ENCODE results near the gene SAMD4A.
A peak's percentile ranks its signal among the peaks of the same experiment; 100 is the strongest.
"Not testable (repeated sequence)": the region's sequence is repeated elsewhere in the genome, so short reads cannot be mapped to it uniquely, and the experiment has no call there.

SAMD4A gene

DNA sequence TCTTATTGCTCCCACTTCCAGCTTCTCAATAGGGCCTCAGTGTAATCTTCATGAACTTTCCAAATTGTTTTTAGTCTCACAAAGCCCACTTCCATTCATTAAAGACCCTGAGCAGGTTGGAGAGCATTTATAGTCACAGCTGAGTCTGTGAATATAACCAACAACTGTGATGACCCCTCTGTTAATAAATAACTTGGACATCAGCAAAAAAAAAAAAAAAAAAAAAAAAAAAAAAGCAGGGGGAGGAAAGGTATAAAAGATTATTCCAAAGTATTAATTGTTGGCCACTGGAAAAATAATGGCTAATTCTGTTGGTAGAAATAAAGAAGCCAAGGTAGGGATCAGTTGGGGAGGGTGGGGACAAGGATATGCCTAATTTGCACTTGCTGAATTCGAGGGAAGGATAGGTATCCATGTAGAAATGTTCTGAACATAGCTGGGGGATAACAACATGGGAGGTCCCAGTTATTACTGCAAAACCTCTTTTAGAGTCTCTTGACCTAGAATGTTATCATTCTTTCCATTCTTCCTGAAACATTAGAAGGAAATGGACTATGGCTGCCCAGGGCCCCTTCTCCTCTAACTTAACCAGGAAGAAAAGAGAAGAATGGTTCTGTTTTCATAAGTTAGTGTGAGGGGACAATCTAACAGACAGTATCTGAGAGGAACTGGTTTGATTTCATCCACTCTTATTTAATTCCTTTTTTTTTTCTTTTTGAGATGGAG lies 56.5 kb downstream of the SAMD4A start:
- H3K4me3 ChIP-seq (ENCODE audit: low read depth, low read length), result no peak overlapping the region
- in situ Hi-C loops (cut with HindIII; ENCODE audit: low sequenced_read_pairs), result no loop called here
- TF ChIP-seq, protein P1, sequence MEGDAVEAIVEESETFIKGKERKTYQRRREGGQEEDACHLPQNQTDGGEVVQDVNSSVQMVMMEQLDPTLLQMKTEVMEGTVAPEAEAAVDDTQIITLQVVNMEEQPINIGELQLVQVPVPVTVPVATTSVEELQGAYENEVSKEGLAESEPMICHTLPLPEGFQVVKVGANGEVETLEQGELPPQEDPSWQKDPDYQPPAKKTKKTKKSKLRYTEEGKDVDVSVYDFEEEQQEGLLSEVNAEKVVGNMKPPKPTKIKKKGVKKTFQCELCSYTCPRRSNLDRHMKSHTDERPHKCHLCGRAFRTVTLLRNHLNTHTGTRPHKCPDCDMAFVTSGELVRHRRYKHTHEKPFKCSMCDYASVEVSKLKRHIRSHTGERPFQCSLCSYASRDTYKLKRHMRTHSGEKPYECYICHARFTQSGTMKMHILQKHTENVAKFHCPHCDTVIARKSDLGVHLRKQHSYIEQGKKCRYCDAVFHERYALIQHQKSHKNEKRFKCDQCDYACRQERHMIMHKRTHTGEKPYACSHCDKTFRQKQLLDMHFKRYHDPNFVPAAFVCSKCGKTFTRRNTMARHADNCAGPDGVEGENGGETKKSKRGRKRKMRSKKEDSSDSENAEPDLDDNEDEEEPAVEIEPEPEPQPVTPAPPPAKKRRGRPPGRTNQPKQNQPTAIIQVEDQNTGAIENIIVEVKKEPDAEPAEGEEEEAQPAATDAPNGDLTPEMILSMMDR (IDR thresholded peaks at IDR 0.05; ENCODE audit: low read depth, low read length, missing control alignments), result no peak
- DNase-seq (ENCODE audit: low read depth), result no peak

DNA sequence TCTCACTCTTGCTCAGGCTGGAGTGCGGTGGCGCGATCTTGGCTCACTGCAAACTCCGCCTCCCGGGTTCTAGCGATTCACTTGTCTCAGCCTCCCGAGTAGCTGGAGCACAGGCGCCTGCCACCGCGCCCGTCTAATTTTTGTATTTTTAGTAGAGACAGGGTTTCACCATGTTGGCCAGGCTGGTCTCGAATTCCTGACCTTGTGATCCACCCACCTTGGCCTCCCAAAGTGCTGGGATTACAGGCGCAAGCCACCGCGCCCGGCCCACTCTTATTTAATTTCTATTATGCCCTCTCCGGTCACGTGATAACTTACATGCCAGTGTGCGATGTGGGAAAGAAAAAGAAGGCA lies 57.1 kb downstream of the SAMD4A start:
- H3K4me3 ChIP-seq (ENCODE audit: low read depth, low read length); DNase-seq (ENCODE audit: low read depth); in situ Hi-C loops (cut with HindIII; ENCODE audit: low sequenced_read_pairs): not testable (repeated sequence)

DNA sequence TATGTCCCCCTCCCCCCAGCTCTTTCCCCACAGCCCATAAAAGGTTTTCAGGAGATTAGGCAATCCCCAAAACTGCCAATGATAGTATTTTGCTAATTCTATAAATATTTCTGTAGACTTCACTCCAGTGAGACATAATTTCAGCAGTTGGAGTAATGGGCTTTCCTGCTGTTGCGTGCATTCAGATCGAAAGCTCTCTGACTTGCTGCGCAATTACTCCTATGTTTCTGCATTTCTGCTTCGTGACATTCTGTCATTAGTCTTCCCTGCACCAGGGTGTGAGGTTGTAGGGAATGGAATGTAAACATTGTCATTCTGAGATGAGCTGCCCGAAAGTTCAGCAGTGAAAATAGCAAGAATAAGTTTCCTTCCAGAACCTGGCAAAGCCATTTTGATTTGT lies 58.2 kb downstream of the SAMD4A start:
- TF ChIP-seq, protein P1 (IDR thresholded peaks at IDR 0.05; ENCODE audit: low read depth, low read length, missing control alignments), result no peak
- in situ Hi-C loops (cut with HindIII; ENCODE audit: low sequenced_read_pairs), result no loop called here
- H3K4me3 ChIP-seq (ENCODE audit: low read depth, low read length), result no peak overlapping the region
- no peak for DNase-seq (ENCODE audit: low read depth)

DNA sequence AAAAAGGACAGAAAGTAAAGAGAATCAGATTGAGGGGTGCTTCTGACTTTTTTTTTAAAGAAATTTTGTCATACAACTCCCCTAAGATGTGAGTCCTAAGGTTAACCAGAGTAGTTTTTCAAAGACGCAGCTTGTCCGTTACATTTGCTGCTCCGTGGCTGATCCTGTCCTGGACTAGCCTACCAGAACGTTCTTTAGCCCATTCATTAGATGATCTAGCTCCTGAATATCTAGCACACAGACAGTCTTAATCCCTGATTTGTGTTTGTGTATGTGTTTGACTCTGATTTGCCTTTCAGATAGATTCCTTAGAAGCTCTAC lies 60.3 kb downstream of the SAMD4A start:
- in situ Hi-C loops (cut with HindIII; ENCODE audit: low sequenced_read_pairs), result no loop called here
- TF ChIP-seq, protein P1 (IDR thresholded peaks at IDR 0.05; ENCODE audit: low read depth, low read length, missing control alignments), result no peak

DNA sequence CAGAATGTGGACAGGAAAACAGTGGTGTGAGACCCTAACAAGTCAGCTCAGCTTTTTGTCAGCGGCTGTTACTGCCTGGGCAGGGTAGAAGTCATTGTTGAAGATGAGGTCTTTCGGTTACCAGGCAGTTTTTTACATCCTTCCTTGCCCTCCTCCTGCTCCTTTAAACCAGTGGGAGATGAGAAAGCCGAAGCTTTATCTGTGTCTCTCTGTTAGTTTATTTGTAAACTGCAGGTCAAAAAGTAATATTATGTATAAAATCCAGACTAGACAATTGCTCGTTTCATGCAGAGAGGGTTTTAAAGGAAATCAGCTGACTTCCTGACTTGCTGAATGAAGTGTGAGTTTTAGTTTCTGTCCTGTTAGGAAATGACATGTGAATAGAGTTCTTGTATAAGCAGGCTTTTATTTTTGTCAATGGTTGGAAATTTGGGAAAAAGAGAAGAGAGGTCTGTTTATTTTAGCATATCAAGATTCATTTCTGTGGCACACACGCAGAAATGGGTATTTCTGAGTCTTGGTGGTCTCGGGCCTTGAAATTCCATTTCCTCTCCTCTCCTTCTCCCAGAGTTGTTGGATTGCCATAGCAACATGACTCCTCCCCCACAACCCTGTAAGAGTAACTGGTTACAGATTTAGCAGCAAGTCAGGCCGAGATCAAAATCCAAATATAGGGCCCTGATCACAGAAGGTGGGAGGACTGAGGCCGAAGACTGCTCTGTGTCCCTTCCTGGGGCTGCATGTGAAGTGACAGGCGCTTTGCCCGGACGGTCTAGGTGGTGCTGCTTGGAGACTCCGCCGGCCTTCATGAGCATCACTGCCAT lies 60.8 kb downstream of the SAMD4A start:
- DNase-seq (ENCODE audit: low read depth), result no peak

More for the DNA sequence above, 60.3 kb downstream of the SAMD4A start:
- DNase-seq (ENCODE audit: low read depth), result no peak
- no peak overlapping the region for H3K4me3 ChIP-seq (ENCODE audit: low read depth, low read length)

DNA sequence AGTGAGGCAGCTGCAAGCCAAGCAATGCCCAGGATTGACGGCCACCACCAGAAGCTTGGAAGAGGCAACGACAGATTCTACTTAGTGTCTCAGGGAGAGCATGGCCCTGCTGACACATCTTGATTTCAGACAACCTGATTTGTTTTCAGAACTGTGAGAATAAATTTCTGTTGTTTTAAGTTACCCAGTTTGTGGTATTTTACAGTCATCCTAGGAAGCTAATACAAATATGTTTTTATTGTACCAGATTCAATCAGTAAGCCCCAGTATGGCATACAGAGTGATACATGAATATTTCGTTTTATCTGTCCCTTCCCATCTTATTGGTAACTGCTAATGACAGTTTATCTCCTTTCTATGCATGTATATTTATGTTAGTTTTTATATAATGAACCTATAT lies 62.3 kb downstream of the SAMD4A start:
- no peak overlapping the region for H3K4me3 ChIP-seq (ENCODE audit: low read depth, low read length)
- TF ChIP-seq, protein P1 (IDR thresholded peaks at IDR 0.05; ENCODE audit: low read depth, low read length, missing control alignments), result no peak
- no peak for DNase-seq (ENCODE audit: low read depth)
- in situ Hi-C loops (cut with HindIII; ENCODE audit: low sequenced_read_pairs), result no loop called here

More for the DNA sequence above, 60.8 kb downstream of the SAMD4A start:
- peak overlapping the region; percentile 3 for H3K4me3 ChIP-seq (ENCODE audit: low read depth, low read length)
- TF ChIP-seq, protein P1 (IDR thresholded peaks at IDR 0.05; ENCODE audit: low read depth, low read length, missing control alignments), result no peak
- in situ Hi-C loops (cut with HindIII; ENCODE audit: low sequenced_read_pairs), result no loop called here
